AG09309 (cell line): ENCODE measurements around the gene MAP2K5.

ENCODE experiments used
- DNase-seq: peaks from one replicate; pipeline ENCODE4 v3.0.0-alpha.2; 2010; ENCODE audit warnings: low read depth
- H3K4me3 ChIP-seq: 2 replicates; pipeline ENCODE4 v1.5.1; 2011; ENCODE audit warnings: mild to moderate bottlenecking, low read depth, low read length, moderate library complexity; ENCODE audit not compliant: control insufficient read depth
- CTCF ChIP-seq: IDR thresholded peaks from 2 replicates; pipeline ENCODE4 v1.5.1; 2011; ENCODE audit warnings: mild to moderate bottlenecking, low read depth, low read length, inconsistent platforms; ENCODE audit not compliant: insufficient read depth, control insufficient read depth; ENCODE audit errors: missing control alignments

The MAP2K5 gene

GRCh38 chr15:67743558-67743957, 201.1 kb downstream of the MAP2K5 start:
- no peak overlapping the region for H3K4me3 ChIP-seq
- no peak for TF ChIP-seq CTCF
- DNase-seq = no peak

- no peak for TF ChIP-seq CTCF
- DNase-seq = no peak
- no peak overlapping the region for H3K4me3 ChIP-seq
Measured at GRCh38 chr15:67744331-67745072, 202.0 kb downstream of the MAP2K5 start.

- H3K4me3 ChIP-seq = no peak overlapping the region
- TF ChIP-seq CTCF = no peak
- peak; percentile 18 for DNase-seq
Measured at GRCh38 chr15:67745073-67746006, 202.8 kb downstream of the MAP2K5 start.

GRCh38 chr15:67746022-67746421, 203.5 kb downstream of the MAP2K5 start:
- DNase-seq = peak; percentile 42
- H3K4me3 ChIP-seq = no peak overlapping the region
- TF ChIP-seq CTCF = no peak

- H3K4me3 ChIP-seq = no peak overlapping the region
- no peak for TF ChIP-seq CTCF
- no peak for DNase-seq
Measured at GRCh38 chr15:67746450-67746849, 203.9 kb downstream of the MAP2K5 start.

- no peak for DNase-seq
- no peak for TF ChIP-seq CTCF
Measured at GRCh38 chr15:67747921-67748320, 205.4 kb downstream of the MAP2K5 start.

More at GRCh38 chr15:67747921-67748320, 205.4 kb downstream of the MAP2K5 start:
- no peak overlapping the region for H3K4me3 ChIP-seq
